Measurements from ENCODE around the gene ALMS1. TPM values are rescaled to one million over a fixed set of nuclear protein-coding genes. Genes with fewer than 3 reads are reported as not detected.
"Not testable (repeated sequence)": the region's sequence is repeated elsewhere in the genome, so short reads cannot be mapped to it uniquely, and the experiment has no call there.

ALMS1 gene
- total and polyA plus RNA-seq, 9 of the 15 experiments (the other 6 are each of a cell fraction or from before 2014, with no cell fraction given), result 1.4 to 26.3 (median 13.6) TPM

- H3K9me1 ChIP-seq (ENCODE audit: control insufficient read depth, insufficient read depth, low read length); H3K9me3 ChIP-seq (replicated peaks; ENCODE audit: control insufficient read depth, insufficient read depth, low read depth, low read length); POLR2A ChIA-PET; H3K36me3 ChIP-seq (ENCODE audit: control insufficient read depth, insufficient read depth, low read length); H3K9ac ChIP-seq (ENCODE audit: insufficient read depth in 1 of 2, low read depth in 2 of 2, low read length in 2 of 2); H3K4me2 ChIP-seq (ENCODE audit: insufficient read depth, low read length); H3K27ac ChIP-seq (ENCODE audit: extremely low read depth, low read depth, low read length); H3K4me1 ChIP-seq (replicated peaks in 1 of 2; ENCODE audit: control insufficient read depth in 2 of 2, insufficient read depth in 2 of 2, low read length in 2 of 2); H3K4me3 ChIP-seq; H4K20me1 ChIP-seq (replicated peaks; ENCODE audit: control insufficient read depth, insufficient read depth, low read length); H3K27me3 ChIP-seq (ENCODE audit: control insufficient read depth in 2 of 2, insufficient read depth in 2 of 2, low read length in 2 of 2); intact Hi-C loops (cut with micrococcal nuclease); in situ Hi-C loops (cut with MboI); BruUV-seq (replicated peaks); H3K79me2 ChIP-seq (ENCODE audit: control insufficient read depth, insufficient read depth, low read length); CTCF ChIA-PET (ENCODE audit: low intra/inter-chr PET ratio); H2AFZ ChIP-seq (ENCODE audit: low read depth, low read length): not testable (repeated sequence)
- DNase-seq (ENCODE audit: extremely low read depth in 1 of 4, low spot score in 3 of 4) (peak in 1 of 4 experiments; percentile 7), ATAC-seq (peak; percentile 99), FAIRE-seq (peak; percentile 96)
- 0% methylated on average over 1 of the region's 2 CpGs for WGBS (ENCODE audit: insufficient coverage, low coverage, missing lambda C conversion rate)
- TF ChIP-seq, protein P1, sequence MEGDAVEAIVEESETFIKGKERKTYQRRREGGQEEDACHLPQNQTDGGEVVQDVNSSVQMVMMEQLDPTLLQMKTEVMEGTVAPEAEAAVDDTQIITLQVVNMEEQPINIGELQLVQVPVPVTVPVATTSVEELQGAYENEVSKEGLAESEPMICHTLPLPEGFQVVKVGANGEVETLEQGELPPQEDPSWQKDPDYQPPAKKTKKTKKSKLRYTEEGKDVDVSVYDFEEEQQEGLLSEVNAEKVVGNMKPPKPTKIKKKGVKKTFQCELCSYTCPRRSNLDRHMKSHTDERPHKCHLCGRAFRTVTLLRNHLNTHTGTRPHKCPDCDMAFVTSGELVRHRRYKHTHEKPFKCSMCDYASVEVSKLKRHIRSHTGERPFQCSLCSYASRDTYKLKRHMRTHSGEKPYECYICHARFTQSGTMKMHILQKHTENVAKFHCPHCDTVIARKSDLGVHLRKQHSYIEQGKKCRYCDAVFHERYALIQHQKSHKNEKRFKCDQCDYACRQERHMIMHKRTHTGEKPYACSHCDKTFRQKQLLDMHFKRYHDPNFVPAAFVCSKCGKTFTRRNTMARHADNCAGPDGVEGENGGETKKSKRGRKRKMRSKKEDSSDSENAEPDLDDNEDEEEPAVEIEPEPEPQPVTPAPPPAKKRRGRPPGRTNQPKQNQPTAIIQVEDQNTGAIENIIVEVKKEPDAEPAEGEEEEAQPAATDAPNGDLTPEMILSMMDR (IDR thresholded peaks at IDR 0.05 in 2 of 3, conservative IDR thresholded peaks at IDR 0.05 in 1 of 3; ENCODE audit: insufficient read depth in 2 of 3, low read depth in 1 of 3, low read length in 3 of 3), result peak; percentile 32 to 60 (median 41); a peak in 5 of 6 replicates
- 0 out of 2 replicates have a peak, but pooled peaks have one; percentile 6 for TF ChIP-seq SMC3 (conservative IDR thresholded peaks at IDR 0.05; ENCODE audit: insufficient read depth, low read depth, low read length)
These were observed 245.1 kb downstream of the ALMS1 start for GRCh38 chr2:73630662-73631266.

DNA sequence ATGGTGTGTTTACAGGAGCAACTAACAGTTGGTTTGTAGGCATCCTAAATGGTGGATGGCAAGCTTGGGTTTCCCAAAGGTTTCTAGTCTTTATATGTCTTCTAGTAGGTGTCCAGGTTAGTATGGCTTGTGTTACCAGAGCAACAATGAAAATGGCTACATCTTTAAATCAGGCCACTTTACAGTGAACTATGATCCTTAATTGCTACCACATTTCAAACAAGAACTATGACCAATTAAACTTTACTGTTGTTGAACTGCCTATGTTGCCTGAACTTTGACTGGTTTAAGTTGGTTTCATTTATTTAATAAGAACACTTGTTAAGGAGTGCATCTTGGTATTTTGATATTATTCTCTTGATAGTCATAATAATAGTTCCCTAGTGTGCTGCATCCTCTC lies 251.3 kb downstream of the ALMS1 start:
- H3K9me1 ChIP-seq (ENCODE audit: control insufficient read depth, insufficient read depth, low read length); H3K79me2 ChIP-seq (ENCODE audit: control insufficient read depth, insufficient read depth, low read length); BruUV-seq (replicated peaks); DNase-seq (ENCODE audit: extremely low read depth in 1 of 4, low spot score in 3 of 4); intact Hi-C loops (cut with micrococcal nuclease); H3K36me3 ChIP-seq (ENCODE audit: control insufficient read depth, insufficient read depth, low read length); H4K20me1 ChIP-seq (replicated peaks; ENCODE audit: control insufficient read depth, insufficient read depth, low read length); POLR2A ChIA-PET; H3K4me2 ChIP-seq (ENCODE audit: insufficient read depth, low read length); H3K4me3 ChIP-seq; ATAC-seq; FAIRE-seq; H3K4me1 ChIP-seq (replicated peaks in 1 of 2; ENCODE audit: control insufficient read depth in 2 of 2, insufficient read depth in 2 of 2, low read length in 2 of 2); H2AFZ ChIP-seq (ENCODE audit: low read depth, low read length); CTCF ChIA-PET (ENCODE audit: low intra/inter-chr PET ratio); H3K9me3 ChIP-seq (replicated peaks; ENCODE audit: control insufficient read depth, insufficient read depth, low read depth, low read length); in situ Hi-C loops (cut with MboI); H3K27ac ChIP-seq (ENCODE audit: extremely low read depth, low read depth, low read length); H3K9ac ChIP-seq (ENCODE audit: insufficient read depth in 1 of 2, low read depth in 2 of 2, low read length in 2 of 2): not testable (repeated sequence)
- peaks cover 5 to 16% of the 10 kb centered on the region in 2 experiments; a peak in 3 of 5 replicates for H3K27me3 ChIP-seq (ENCODE audit: control insufficient read depth in 2 of 2, insufficient read depth in 2 of 2, low read length in 2 of 2)

Data from K562 (cell line).